ENCODE data around the gene CHST3.

The CHST3 gene

DNA sequence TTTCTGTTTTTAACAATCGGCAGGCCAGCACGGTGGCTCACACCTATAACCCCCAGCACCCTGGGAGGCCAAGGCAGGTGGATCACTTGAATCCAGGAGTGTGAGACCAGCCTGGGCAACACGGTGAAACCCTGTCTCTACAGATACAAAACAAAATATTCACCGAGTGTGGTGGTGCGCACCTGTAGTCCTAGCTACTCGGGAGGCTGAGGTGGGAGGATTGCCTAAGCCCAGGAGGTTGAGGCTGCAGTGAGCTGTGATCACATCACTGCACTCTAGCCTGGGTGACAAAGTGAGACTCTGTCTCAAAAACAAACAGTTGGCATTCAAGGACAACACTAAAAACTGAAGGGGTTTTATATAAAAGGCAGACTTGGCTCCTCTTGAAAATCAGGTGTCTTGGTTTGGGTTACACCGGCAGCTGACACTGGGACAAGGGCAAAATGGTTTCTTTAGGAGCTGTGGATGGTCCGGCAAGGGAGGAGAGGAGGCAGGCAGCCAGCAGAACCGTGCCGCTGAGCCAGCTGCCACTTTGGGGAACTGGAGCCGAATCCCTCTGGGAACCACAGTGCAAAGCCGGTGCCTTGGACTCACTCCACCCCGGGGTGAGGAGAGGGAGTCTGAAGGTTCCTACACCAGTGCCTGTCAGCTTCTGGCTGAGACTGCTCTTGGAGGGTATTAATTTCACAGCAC is 52.6 kb downstream of the CHST3 start:
- H3K27ac ChIP-seq, result no peak overlapping the region
- TF ChIP-seq, protein P1, sequence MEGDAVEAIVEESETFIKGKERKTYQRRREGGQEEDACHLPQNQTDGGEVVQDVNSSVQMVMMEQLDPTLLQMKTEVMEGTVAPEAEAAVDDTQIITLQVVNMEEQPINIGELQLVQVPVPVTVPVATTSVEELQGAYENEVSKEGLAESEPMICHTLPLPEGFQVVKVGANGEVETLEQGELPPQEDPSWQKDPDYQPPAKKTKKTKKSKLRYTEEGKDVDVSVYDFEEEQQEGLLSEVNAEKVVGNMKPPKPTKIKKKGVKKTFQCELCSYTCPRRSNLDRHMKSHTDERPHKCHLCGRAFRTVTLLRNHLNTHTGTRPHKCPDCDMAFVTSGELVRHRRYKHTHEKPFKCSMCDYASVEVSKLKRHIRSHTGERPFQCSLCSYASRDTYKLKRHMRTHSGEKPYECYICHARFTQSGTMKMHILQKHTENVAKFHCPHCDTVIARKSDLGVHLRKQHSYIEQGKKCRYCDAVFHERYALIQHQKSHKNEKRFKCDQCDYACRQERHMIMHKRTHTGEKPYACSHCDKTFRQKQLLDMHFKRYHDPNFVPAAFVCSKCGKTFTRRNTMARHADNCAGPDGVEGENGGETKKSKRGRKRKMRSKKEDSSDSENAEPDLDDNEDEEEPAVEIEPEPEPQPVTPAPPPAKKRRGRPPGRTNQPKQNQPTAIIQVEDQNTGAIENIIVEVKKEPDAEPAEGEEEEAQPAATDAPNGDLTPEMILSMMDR (conservative IDR thresholded peaks at IDR 0.05), result no peak

DNA sequence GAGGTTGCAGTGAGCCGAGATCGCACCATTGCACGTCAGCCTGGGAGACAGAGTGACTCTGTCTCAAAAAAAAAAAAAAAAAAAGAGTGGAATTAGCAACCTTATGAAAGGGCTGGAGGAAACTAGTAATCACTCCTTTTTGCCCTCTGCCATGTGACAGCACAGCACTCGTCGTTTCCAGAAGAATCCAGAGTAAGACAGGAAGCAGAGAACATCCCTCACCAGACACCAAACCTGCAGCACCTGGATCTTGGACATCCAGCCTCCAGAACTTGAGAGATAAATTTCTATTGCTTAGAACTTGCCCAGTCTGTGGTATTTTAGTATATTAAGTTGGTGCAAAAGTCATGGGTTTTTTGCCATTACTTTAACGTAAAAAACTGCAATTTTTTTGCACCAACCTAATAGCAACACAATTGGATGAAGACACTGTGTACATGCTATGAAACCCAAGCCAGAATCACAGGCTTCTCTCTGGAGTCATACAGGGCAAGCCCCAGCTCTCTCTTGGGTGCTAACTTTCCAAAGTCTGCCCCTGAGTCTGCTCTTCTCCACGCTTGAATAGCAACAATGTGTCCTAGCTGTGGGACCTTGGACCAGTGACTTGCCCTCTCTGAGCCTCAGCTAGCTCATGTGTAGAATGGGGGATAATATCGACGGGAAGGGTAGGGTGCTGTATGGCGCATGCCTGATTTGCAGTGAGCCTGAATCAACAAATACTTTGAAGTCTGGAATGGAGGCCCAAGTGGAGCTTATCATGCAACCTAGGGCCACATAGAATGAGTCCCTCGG is 55.1 kb downstream of the CHST3 start:
- H3K27ac ChIP-seq, result no peak overlapping the region

DNA sequence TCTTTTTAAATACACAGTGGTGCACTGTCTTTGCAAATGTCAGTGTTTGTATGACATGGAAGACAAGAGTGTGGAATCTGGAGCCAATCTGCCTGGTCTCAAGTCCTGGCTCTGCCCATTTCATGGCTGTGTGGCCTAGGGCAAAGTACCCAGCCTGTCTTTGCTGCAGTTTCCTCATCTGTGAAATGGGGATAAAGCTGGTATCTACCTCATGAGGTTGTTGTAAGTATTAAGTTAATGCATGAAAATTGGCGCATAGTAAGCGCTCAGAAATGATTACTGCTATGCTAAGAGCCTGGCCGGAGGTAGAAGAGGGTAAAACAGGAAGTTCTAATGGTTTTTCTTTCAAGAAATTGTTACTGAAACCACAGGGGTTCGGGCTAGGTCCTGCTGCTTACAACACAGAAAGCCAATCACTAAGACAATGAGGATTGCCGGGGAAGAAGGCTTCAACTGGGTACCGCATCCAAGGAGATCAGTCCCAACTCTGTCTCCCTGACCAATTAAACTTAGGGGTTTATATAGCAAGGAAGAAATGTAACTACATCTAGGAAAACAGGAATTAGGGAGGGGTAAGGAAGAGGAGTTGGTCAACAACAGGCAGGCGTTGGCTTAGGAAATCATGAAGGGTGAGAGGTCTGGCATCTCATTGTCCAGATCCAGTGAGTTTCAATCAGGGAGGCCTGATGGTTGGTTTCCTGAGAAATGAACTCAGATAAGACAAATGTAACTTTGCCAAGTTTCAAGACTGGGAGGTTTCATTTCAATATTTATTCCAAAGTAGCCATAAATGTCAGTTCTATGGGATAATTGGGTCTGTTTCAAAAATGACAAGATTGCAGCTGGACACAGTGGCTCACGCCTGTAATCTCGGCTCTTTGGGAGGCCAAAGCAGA is 57.0 kb downstream of the CHST3 start:
- no peak overlapping the region for H3K27ac ChIP-seq

More for the DNA sequence above, 55.1 kb downstream of the CHST3 start:
- TF ChIP-seq, protein P1 (conservative IDR thresholded peaks at IDR 0.05), result no peak

DNA sequence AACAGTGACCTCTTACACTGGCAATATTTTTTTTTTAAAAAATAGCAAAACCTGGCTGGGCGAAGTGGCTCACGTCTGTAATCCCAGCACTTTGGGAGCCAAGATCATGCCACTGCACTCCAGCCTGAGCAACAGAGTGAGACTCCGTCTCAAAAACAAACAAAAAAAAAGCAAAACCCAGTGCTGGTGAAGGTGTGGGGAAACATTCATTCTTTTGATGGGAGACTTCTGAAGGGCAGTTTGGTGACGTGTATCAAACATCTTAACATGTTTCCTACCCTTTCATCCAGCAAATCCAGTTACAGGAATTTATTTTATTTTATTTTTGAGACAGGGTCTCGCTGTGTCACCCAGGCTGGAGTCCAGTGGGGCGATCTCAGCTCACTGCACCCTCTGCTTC is 58.0 kb downstream of the CHST3 start:
- no peak overlapping the region for H3K27ac ChIP-seq
- TF ChIP-seq, protein P1 (conservative IDR thresholded peaks at IDR 0.05), result no peak

More for the DNA sequence above, 57.0 kb downstream of the CHST3 start:
- TF ChIP-seq, protein P1 (conservative IDR thresholded peaks at IDR 0.05), result no peak

DNA sequence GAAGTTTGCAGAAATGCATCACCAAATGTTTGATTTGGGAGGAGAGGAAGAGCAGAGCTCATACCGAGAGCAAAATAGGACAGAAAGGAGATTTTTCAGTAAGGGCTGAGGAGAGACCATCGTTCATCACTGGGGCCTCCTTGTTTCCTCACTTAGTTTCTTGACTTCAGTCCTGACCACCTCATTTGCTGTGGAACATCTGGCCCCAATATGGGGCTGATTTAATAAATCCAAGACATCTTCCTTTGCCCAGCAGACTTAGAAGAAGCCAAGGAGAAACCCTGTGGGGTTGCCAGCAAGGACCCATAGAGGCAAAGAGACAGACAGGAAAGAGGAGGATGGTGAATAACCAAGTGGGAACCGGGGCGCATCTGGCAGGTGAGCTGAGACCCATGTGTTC is 60.4 kb downstream of the CHST3 start:
- TF ChIP-seq, protein P1 (conservative IDR thresholded peaks at IDR 0.05), result no peak
- no peak overlapping the region for H3K27ac ChIP-seq

DNA sequence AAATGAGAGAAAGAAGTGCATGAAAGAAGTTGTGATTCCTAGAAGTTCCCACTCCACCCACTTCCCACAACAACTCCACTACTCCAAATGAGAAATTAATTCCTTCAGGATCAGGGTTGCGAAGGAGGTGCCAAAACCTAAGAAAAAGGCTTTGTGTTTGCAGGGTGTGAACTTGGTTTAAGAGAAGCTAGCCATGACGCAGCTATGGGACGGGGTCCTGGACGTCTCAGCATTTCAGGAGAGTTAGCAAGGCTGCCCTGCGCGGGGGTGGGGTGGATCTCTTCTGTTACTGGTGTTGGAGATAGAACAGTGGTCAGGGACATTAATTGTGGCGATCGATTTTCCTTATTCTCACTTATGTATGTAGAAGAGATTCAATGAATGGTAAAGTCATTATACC is 61.2 kb downstream of the CHST3 start:
- H3K27ac ChIP-seq, result no peak overlapping the region
- TF ChIP-seq, protein P1 (conservative IDR thresholded peaks at IDR 0.05), result no peak

DNA sequence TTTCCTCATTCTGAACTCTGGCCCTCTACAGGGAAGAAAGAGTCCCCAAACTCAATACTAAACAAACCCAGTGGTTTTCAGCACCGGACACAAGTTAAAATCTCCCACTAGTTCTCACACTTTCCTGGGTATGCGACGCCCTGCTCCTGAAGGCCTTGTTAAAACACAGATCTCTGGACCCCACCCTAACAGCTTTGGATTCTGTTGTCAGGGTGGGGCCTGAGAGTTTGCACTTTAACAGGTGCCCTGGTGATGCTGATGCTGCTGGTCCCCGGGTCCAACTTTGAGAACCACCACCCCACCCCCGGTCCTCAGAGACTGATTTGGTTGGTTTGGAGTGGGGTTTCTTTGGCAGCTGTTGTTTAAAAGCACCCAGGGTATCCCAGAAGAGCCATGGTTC is 61.6 kb downstream of the CHST3 start:
- TF ChIP-seq, protein P1 (conservative IDR thresholded peaks at IDR 0.05), result no peak
- H3K27ac ChIP-seq, result no peak overlapping the region

Data from VCaP (cell line).